Hepatocyte (in vitro differentiated cells): ENCODE data around the gene M6PR.
"Not testable (repeated sequence)": the region's sequence is repeated elsewhere in the genome, so short reads cannot be mapped to it uniquely, and the experiment has no call there.

Source experiments
- CTCF ChIP-seq: fragments of 200-600 bp; sonication (generic); IDR thresholded peaks from 2 replicates; pipeline ENCODE4 v1.5.1; 2016; ENCODE audit warnings: antibody characterized with exemption, mild to moderate bottlenecking; ENCODE audit not compliant: poor library complexity
- EZH2 ChIP-seq: fragments of 200-600 bp; sonication (generic); IDR thresholded peaks from 2 replicates; pipeline ENCODE4 v1.6.1; 2016; ENCODE audit warnings: antibody characterized with exemption, mild to moderate bottlenecking, borderline replicate concordance

- TF ChIP-seq CTCF, EZH2: not testable (repeated sequence)
Observed at GRCh38 chr12:8932464-8932863, 17.0 kb downstream of the M6PR start.
